IMR-90 (cell line): ENCODE measurements around the gene ATP8B4. TPM values are rescaled to one million over a fixed set of nuclear protein-coding genes. Genes with fewer than 3 reads are reported as not detected.

ENCODE experiments used
- ATAC-seq: fragments of 200-7000 bp; cut with Tn5 transposase; 2 replicates; pipeline ENCODE4 v1.9.1; 2020; ENCODE audit warnings: low read depth, mild to moderate bottlenecking, moderate library complexity
- BruUV-seq: library from RNA; stranded (reverse); fragments of 400-500 nt; replicated peaks from 2 replicates; lab custom pipeline; 2021; lab: Mats Ljungman, UMichigan
- CTCF ChIA-PET: fragments of 300-600 bp; formaldehyde crosslinking; extraction: SDS; loops from one replicate; lab custom pipeline; 2021; ENCODE audit warnings: antibody characterized with exemption; lab: Yijun Ruan, JAX
- POLR2A ChIA-PET: fragments of 300-600 bp; sonication (Branson Sonifier 250); formaldehyde crosslinking; loops from one replicate; lab custom pipeline; 2022; ENCODE audit warnings: antibody characterized with exemption; ENCODE audit not compliant: unreplicated experiment; lab: Charles Lee
- DNase-seq: peaks from one replicate; pipeline ENCODE4 v3.0.0; 2013
- H2AFZ ChIP-seq: replicated peaks from 2 replicates; pipeline ENCODE3; 2013; ENCODE audit warnings: low read length, mild to moderate bottlenecking; ENCODE audit not compliant: poor library complexity
- H2AK5ac ChIP-seq: 2 replicates; pipeline ENCODE4 v1.6.1; 2013; ENCODE audit warnings: low read depth, low read length, inconsistent platforms
- H2AK9ac ChIP-seq: replicated peaks from 2 replicates; pipeline ENCODE3; 2013; ENCODE audit warnings: mild to moderate bottlenecking, low read depth, low read length, moderate library complexity; ENCODE audit not compliant: poor library complexity
- H2BK120ac ChIP-seq: 2 replicates; pipeline ENCODE4 v1.6.1; 2013; ENCODE audit warnings: low read depth, low read length, inconsistent platforms
- H2BK15ac ChIP-seq: 3 replicates; pipeline ENCODE4 v1.6.1; 2013; ENCODE audit warnings: low read depth, low read length, inconsistent platforms
- H2BK20ac ChIP-seq: 2 replicates; pipeline ENCODE4 v1.6.1; 2013; ENCODE audit warnings: low read depth, mild to moderate bottlenecking, inconsistent platforms, low read length, moderate library complexity
- H2BK5ac ChIP-seq: 2 replicates; pipeline ENCODE4 v1.6.1; 2013; ENCODE audit warnings: mild to moderate bottlenecking, low read depth, low read length, inconsistent platforms; ENCODE audit not compliant: poor library complexity, severe bottlenecking
- H3K14ac ChIP-seq: replicated peaks from 2 replicates; pipeline ENCODE4 v1.6.1; 2013; ENCODE audit warnings: low read depth, low read length, inconsistent platforms
- H3K18ac ChIP-seq: 2 replicates; pipeline ENCODE4 v1.6.1; 2013; ENCODE audit warnings: low read depth, low read length, control low read depth
- H3K23ac ChIP-seq: 2 replicates; pipeline ENCODE4 v1.6.1; 2013; ENCODE audit warnings: low read depth, low read length, inconsistent platforms
- H3K27ac ChIP-seq: 2 replicates; pipeline ENCODE4 v1.5.1; 2013; ENCODE audit warnings: mild to moderate bottlenecking, control low read depth, low read length; ENCODE audit not compliant: insufficient read depth
- H3K27me3 ChIP-seq: 2 replicates; pipeline ENCODE4 v1.6.1; 2013; ENCODE audit warnings: low read length; ENCODE audit not compliant: control insufficient read depth, insufficient read depth
- H3K36me3 ChIP-seq: 2 replicates; pipeline ENCODE4 v1.6.1; 2013; ENCODE audit warnings: low read length, mixed read lengths; ENCODE audit not compliant: control insufficient read depth, insufficient read depth
- H3K4ac ChIP-seq: 2 replicates; pipeline ENCODE4 v1.6.1; 2013; ENCODE audit warnings: low read depth, low read length, inconsistent platforms
- H3K4me1 ChIP-seq: 2 replicates; pipeline ENCODE4 v1.6.1; 2013; ENCODE audit warnings: low read length, mixed read lengths; ENCODE audit not compliant: control insufficient read depth, insufficient read depth
- H3K4me2 ChIP-seq: 2 replicates; pipeline ENCODE4 v1.6.1; 2013; ENCODE audit warnings: low read depth, mild to moderate bottlenecking, control low read depth, low read length, moderate library complexity
- H3K4me3 ChIP-seq: 2 replicates; pipeline ENCODE4 v1.5.1; 2013; ENCODE audit warnings: low read depth, mild to moderate bottlenecking, control low read depth, low read length, moderate library complexity; ENCODE audit not compliant: insufficient read depth
- H3K56ac ChIP-seq: 2 replicates; pipeline ENCODE4 v1.6.1; 2013; ENCODE audit warnings: low read length, inconsistent platforms; ENCODE audit not compliant: insufficient read depth; ENCODE audit errors: extremely low read depth
- H3K79me1 ChIP-seq, 2 experiments: 2 replicates each; pipeline ENCODE4 v1.6.1; 2013; ENCODE audit warnings: low read length in 2 of 2, inconsistent platforms in 1 of 2, low read depth in 1 of 2
- H3K9ac ChIP-seq: 2 replicates; pipeline ENCODE4 v1.6.1; 2013; ENCODE audit warnings: low read depth, low read length, control low read depth
- H3K9me1 ChIP-seq: 2 replicates; pipeline ENCODE4 v1.6.1; 2013; ENCODE audit warnings: low read length, inconsistent platforms; ENCODE audit not compliant: insufficient read depth
- H3K9me3 ChIP-seq: 2 replicates; pipeline ENCODE4 v1.6.1; 2013; ENCODE audit warnings: low read length; ENCODE audit not compliant: control insufficient read depth, insufficient read depth
- H4K20me1 ChIP-seq: 2 replicates; pipeline ENCODE4 v1.6.1; 2013; ENCODE audit warnings: low read length, inconsistent platforms; ENCODE audit not compliant: insufficient read depth
- H4K5ac ChIP-seq: 2 replicates; pipeline ENCODE4 v1.6.1; 2013; ENCODE audit warnings: mild to moderate bottlenecking, low read depth, low read length, control low read depth
- H4K8ac ChIP-seq, 2 experiments: 2 replicates each; pipeline ENCODE4 v1.6.1; 2013; ENCODE audit warnings: low read depth in 2 of 2, low read length in 2 of 2, control low read depth in 1 of 2, inconsistent platforms in 1 of 2
- H4K91ac ChIP-seq: 2 replicates; pipeline ENCODE4 v1.6.1; 2013; ENCODE audit warnings: low read depth, low read length, inconsistent platforms; ENCODE audit not compliant: insufficient read depth
- BHLHE40 ChIP-seq: fragments of 150-350 bp; IDR thresholded peaks from 2 replicates; pipeline ENCODE4 v1.6.1; 2016; ENCODE audit warnings: mild to moderate bottlenecking, low read depth, low read length
- CHD1 ChIP-seq: IDR thresholded peaks from 2 replicates; pipeline ENCODE4 v1.6.1; 2012; ENCODE audit warnings: low read depth, low read length, improper control_type of control experiment
- MAZ ChIP-seq: IDR thresholded peaks from 2 replicates; pipeline ENCODE4 v1.6.1; 2012; ENCODE audit warnings: low read depth, mild to moderate bottlenecking, low read length, improper control_type of control experiment, moderate library complexity, borderline replicate concordance
- MXI1 ChIP-seq: IDR thresholded peaks from 2 replicates; pipeline ENCODE4 v1.6.1; 2012; ENCODE audit warnings: low read depth, mild to moderate bottlenecking, low read length, moderate library complexity, borderline replicate concordance
- RAD21 ChIP-seq: IDR thresholded peaks from 2 replicates; pipeline ENCODE4 v1.6.1; 2012; ENCODE audit warnings: low read length, improper control_type of control experiment
- RCOR1 ChIP-seq: IDR thresholded peaks from 2 replicates; pipeline ENCODE4 v1.6.1; 2012; ENCODE audit warnings: mild to moderate bottlenecking, low read length, improper control_type of control experiment; ENCODE audit not compliant: insufficient replicate concordance
- WGBS, 2 experiments: methylation state at CpG; one replicate each; pipeline versions ENCODE4 v1.1.5 to v1.1.7; 2013; ENCODE audit warnings: missing lambda C conversion rate in 2 of 2; ENCODE audit not compliant: insufficient read length in 1 of 2; ENCODE audit errors: extremely low coverage in 2 of 2; 5-methylcytosine and 5-hydroxymethylcytosine counted together
- dilution Hi-C: fragments of 300-500 bp; cut with HindIII; formaldehyde crosslinking; loops from one replicate; pipeline ENCODE4 v1.14.3; 2018; ENCODE audit warnings: low sequenced_read_pairs; ENCODE audit not compliant: unreplicated experiment
- in situ Hi-C: fragments of 300-500 bp; cut with MboI; formaldehyde crosslinking; loops from 3 replicates; pipeline ENCODE4 v1.14.3; 2019; ENCODE audit warnings: low sequenced_read_pairs, inconsistent platforms, mixed read lengths
- intact Hi-C: fragments of 100-400 bp; cut with micrococcal nuclease; formaldehyde crosslinking; loops from 2 replicates; pipeline ENCODE4 v1.10.0; 2022
- polyA plus RNA-seq, 3 experiments: library from polyadenylated mRNA; depleted of rRNA; stranded (reverse); fragments of >200 nt; gene quantifications; 2 replicates each; pipeline ENCODE4 v1.2.3, GENCODE V29; 2012; ENCODE audit warnings: low replicate concordance in 1 of 3
- total RNA-seq: library from RNA; depleted of rRNA; stranded (reverse); fragments of >200 nt; gene quantifications from 2 replicates; pipeline ENCODE4 v1.2.3, GENCODE V29; 2012

ATP8B4 gene
- total and polyA plus RNA-seq, 2 of the 4 experiments (the other 2 are of a cell fraction): 0.12 to 0.54 TPM

GRCh38 chr15:49989498-49989897 is 129.5 kb downstream of the ATP8B4 start:
- no peak overlapping the region for H3K4me2 ChIP-seq
- CTCF ChIA-PET: no interaction called here
- H3K4ac ChIP-seq: peak overlapping the region; percentile 96
- peak overlapping the region; percentile 95 for H2BK120ac ChIP-seq
- H3K36me3 ChIP-seq: no peaks in the 10 kb centered on the region
- peaks cover 3% of the 10 kb centered on the region for H3K9me1 ChIP-seq
- H4K8ac ChIP-seq: peak overlapping the region; percentile 51 to 84
- H2AK9ac ChIP-seq: no peak overlapping the region
- no peak overlapping the region for H3K56ac ChIP-seq
- peak overlapping the region; percentile 94 for H4K5ac ChIP-seq
- no peak overlapping the region for H3K4me3 ChIP-seq
- H4K20me1 ChIP-seq: no peaks in the 10 kb centered on the region
- H3K27me3 ChIP-seq: no peaks in the 10 kb centered on the region
- TF ChIP-seq CHD1: no peak
- no peak for TF ChIP-seq RAD21
- no peak for TF ChIP-seq RCOR1
- TF ChIP-seq MXI1: no peak
- no peak for TF ChIP-seq BHLHE40
- TF ChIP-seq MAZ: no peak
- no peaks in the 10 kb centered on the region for H3K79me1 ChIP-seq
- peak overlapping the region; percentile 91 for H3K18ac ChIP-seq
- H3K4me1 ChIP-seq: peaks cover 20% of the 10 kb centered on the region
- no peak for ATAC-seq
- H2AFZ ChIP-seq: no peak overlapping the region
- H2BK15ac ChIP-seq: peak overlapping the region; percentile 96; the same call in 2 of the 3 replicates
- H3K9me3 ChIP-seq: no peaks in the 10 kb centered on the region
- H2BK20ac ChIP-seq: peak overlapping the region; percentile 93
- no CpG with 5 or more reads among the region's 3 CpGs for WGBS, 2 experiments
- no TSS peak for BruUV-seq
- POLR2A ChIA-PET: no interaction called here
- DNase-seq: no peak
- H3K14ac ChIP-seq: peak overlapping the region; percentile 93; the same call in 1 of the 2 replicates
- H2AK5ac ChIP-seq: peak overlapping the region; percentile 99
- peak overlapping the region; percentile 93 for H4K91ac ChIP-seq
- dilution Hi-C loops: no loop called here
- intact Hi-C loops: no loop called here
- in situ Hi-C loops: no loop called here
- H2BK5ac ChIP-seq: no peak overlapping the region
- peak overlapping the region; percentile 57; the same call in 1 of the 2 replicates for H3K27ac ChIP-seq
- no peak overlapping the region for H3K23ac ChIP-seq
- H3K9ac ChIP-seq: no peak overlapping the region
